NB4 (cell line): ENCODE results near the gene SFRP5.

ENCODE experiments used
- DNase-seq: peaks from one replicate; pipeline ENCODE4 v3.0.0; 2010; ENCODE audit warnings: low read depth
- H3K4me3 ChIP-seq: one replicate; pipeline ENCODE4 v1.5.1; 2011; ENCODE audit warnings: mild to moderate bottlenecking, low read depth, low read length, moderate library complexity
- MYC ChIP-seq: IDR thresholded peaks from 2 replicates; pipeline ENCODE4 v1.6.1; 2011; ENCODE audit warnings: low read depth, low read length

SFRP5 gene

GRCh38 chr10:97717627-97718026, 54.2 kb downstream of the SFRP5 start:
- no peak for DNase-seq
- no peak for TF ChIP-seq MYC
- no peak overlapping the region for H3K4me3 ChIP-seq
